Left renal pelvis (tissue), 4 donors: ENCODE data around the gene ALDH18A1. TPM values are rescaled to one million over a fixed set of nuclear protein-coding genes. Genes with fewer than 3 reads are reported as not detected.
A peak's percentile ranks its signal among the peaks of the same experiment; 100 is the strongest.

Source experiments
- DNase-seq, 4 donors: peaks; one replicate each; pipeline ENCODE4 v3.0.0-alpha.2; 2013; ENCODE audit warnings: low read depth in 4 of 4, low spot score in 3 of 4
- polyA plus RNA-seq, 4 donors: library from polyadenylated mRNA; unstranded; fragments of 120-200 nt; gene quantifications; one replicate each; pipeline ENCODE4 v1.2.1, GENCODE V29; 2013; ENCODE audit not compliant: insufficient read length in 4 of 4

The ALDH18A1 gene
- polyA plus RNA-seq, 4 donors = 69.5 to 86.5 (median 76.7) TPM

- no peak for DNase-seq
Observed at GRCh38 chr10:95597788-95598187, 58.7 kb downstream of the ALDH18A1 start.

GRCh38 chr10:95588025-95588424 lies 68.5 kb downstream of the ALDH18A1 start:
- no peak for DNase-seq

GRCh38 chr10:95579835-95580535 lies 76.5 kb downstream of the ALDH18A1 start:
- no peak for DNase-seq

GRCh38 chr10:95579292-95579691 lies 77.2 kb downstream of the ALDH18A1 start:
- no peak for DNase-seq

- no peak for DNase-seq
Observed at GRCh38 chr10:95578619-95579018, 77.9 kb downstream of the ALDH18A1 start.

- no peak for DNase-seq
Observed at GRCh38 chr10:95574649-95575365, 81.7 kb downstream of the ALDH18A1 start.

GRCh38 chr10:95573964-95574604 lies 82.4 kb downstream of the ALDH18A1 start:
- DNase-seq = no peak

GRCh38 chr10:95573527-95573926 lies 83.0 kb downstream of the ALDH18A1 start:
- no peak for DNase-seq

- DNase-seq = no peak
Observed at GRCh38 chr10:95572131-95572820, 84.2 kb downstream of the ALDH18A1 start.

- DNase-seq = no peak
Observed at GRCh38 chr10:95571390-95571789, 85.1 kb downstream of the ALDH18A1 start.

- no peak for DNase-seq
Observed at GRCh38 chr10:95569368-95569767, 87.1 kb downstream of the ALDH18A1 start.

- DNase-seq = no peak
Observed at GRCh38 chr10:95567903-95568630, 88.4 kb downstream of the ALDH18A1 start.

- no peak for DNase-seq
Observed at GRCh38 chr10:95566136-95566535, 90.4 kb downstream of the ALDH18A1 start.

- no peak for DNase-seq
Observed at GRCh38 chr10:95565336-95565735, 91.2 kb downstream of the ALDH18A1 start.

- no peak for DNase-seq
Observed at GRCh38 chr10:95564291-95564690, 92.2 kb downstream of the ALDH18A1 start.

- DNase-seq = no peak
Observed at GRCh38 chr10:95562341-95562965, 94.1 kb downstream of the ALDH18A1 start.

GRCh38 chr10:95561864-95562177 lies 94.7 kb downstream of the ALDH18A1 start:
- DNase-seq = no peak

- DNase-seq = peak; percentile 86 to 94 (median 93)
Observed at GRCh38 chr10:95561177-95561863, 95.2 kb downstream of the ALDH18A1 start, which contains the start of gene SORBS1. Gene SORBS1 (minus strand): TSS chr10:95561371. CDS start chr10:95441135, 120,236 bp downstream.
